Activated naive CD8-positive, alpha-beta T cell treated with anti-CD3 and anti-CD28 coated beads, Interleukin-2, amount 50 U/mL, for 24 hours (primary cell): ENCODE data around the gene AGTPBP1.

ENCODE experiments used
- ATAC-seq: fragments of 150-1000 bp; cut with Tn5 transposase; one replicate; pipeline ENCODE4 v1.10.0; 2021
- DNase-seq: peaks from one replicate; pipeline ENCODE4 v3.0.0; 2021
- H3K27ac Mint-ChIP-seq: one replicate; pipeline ENCODE4 v1.8.0; 2021; ENCODE audit warnings: mild to moderate bottlenecking, mixed read lengths
- H3K27me3 Mint-ChIP-seq: one replicate; pipeline ENCODE4 v1.8.0; 2021; ENCODE audit warnings: mixed read lengths
- H3K36me3 Mint-ChIP-seq: one replicate; pipeline ENCODE4 v1.8.0; 2021; ENCODE audit warnings: low read depth, mixed read lengths
- H3K4me1 Mint-ChIP-seq: one replicate; pipeline ENCODE4 v1.8.0; 2021; ENCODE audit warnings: mixed read lengths
- H3K4me3 Mint-ChIP-seq: one replicate; pipeline ENCODE4 v1.8.0; 2021; ENCODE audit warnings: mild to moderate bottlenecking, moderate library complexity, mixed read lengths
- H3K9me3 Mint-ChIP-seq: one replicate; pipeline ENCODE4 v1.8.0; 2021; ENCODE audit warnings: mixed read lengths

The AGTPBP1 gene

DNA sequence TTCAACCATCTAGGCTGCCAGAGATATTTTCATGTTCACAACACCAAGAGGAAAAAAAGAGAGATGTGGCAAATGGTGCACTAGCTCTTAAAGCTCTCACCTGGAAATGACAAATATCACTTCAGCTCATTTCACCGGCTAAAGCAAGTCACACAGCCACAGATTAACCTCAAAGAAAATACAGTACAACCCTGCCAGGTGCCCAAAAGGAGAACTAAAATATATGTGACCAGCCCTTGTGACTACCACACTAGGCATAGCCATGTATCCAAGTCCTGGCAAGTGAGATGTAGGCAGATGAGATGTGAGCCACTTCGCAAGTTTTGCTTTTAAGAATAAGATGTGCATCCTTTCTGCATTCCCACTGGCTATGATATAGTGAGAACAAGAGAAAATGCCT is 41.4 kb downstream of the AGTPBP1 start:
- H3K27me3 Mint-ChIP-seq: no peaks in the 10 kb centered on the region
- no peak for ATAC-seq
- no peak overlapping the region for H3K4me3 Mint-ChIP-seq
- no peaks in the 10 kb centered on the region for H3K9me3 Mint-ChIP-seq
- H3K4me1 Mint-ChIP-seq: peaks cover 30% of the 10 kb centered on the region
- no peak overlapping the region for H3K27ac Mint-ChIP-seq
- peaks cover 13% of the 10 kb centered on the region for H3K36me3 Mint-ChIP-seq
- DNase-seq: no peak

DNA sequence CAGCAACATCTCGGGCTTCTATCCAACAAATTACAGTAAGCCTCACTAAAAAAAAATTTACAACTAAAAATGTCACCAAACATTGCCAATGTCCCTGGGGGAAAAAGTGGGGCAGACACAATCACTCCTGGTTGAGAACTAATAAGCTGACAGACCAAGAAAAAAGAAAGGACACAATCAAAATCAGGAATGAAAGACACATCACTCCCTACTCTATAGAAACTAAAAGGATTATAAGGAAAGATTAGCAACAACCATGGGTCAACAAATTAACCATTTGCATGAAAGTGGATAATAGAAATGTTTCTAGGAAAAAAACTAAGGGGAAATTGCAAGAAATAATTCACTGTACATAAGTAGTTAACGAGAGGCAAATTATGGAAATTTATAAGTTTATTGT is 53.4 kb downstream of the AGTPBP1 start:
- no peak overlapping the region for H3K27ac Mint-ChIP-seq
- no peak for DNase-seq
- no peak for ATAC-seq

GRCh38 chr9:85685081-85685480 is 56.7 kb downstream of the AGTPBP1 start:
- Mint-ChIP-seq H3K27me3 (no peaks in the 10 kb centered on the region), H3K9me3 (no peaks in the 10 kb centered on the region), H3K4me3 (no peak overlapping the region), H3K27ac (no peak overlapping the region), H3K4me1 (no peaks in the 10 kb centered on the region), H3K36me3 (peaks cover 42% of the 10 kb centered on the region)
- no peak for ATAC-seq
- no peak for DNase-seq

More for the DNA sequence above, 53.4 kb downstream of the AGTPBP1 start:
- no peak overlapping the region for H3K4me3 Mint-ChIP-seq
- H3K27me3 Mint-ChIP-seq: no peaks in the 10 kb centered on the region
- H3K4me1 Mint-ChIP-seq: no peaks in the 10 kb centered on the region
- H3K9me3 Mint-ChIP-seq: no peaks in the 10 kb centered on the region
- H3K36me3 Mint-ChIP-seq: peaks cover 37% of the 10 kb centered on the region

- Mint-ChIP-seq H3K9me3 (no peaks in the 10 kb centered on the region), H3K4me3 (no peak overlapping the region), H3K27me3 (no peaks in the 10 kb centered on the region), H3K36me3 (peaks cover 24% of the 10 kb centered on the region), H3K27ac (no peak overlapping the region), H3K4me1 (no peaks in the 10 kb centered on the region)
- ATAC-seq (no peak), DNase-seq (no peak)
These were observed 65.0 kb downstream of the AGTPBP1 start for GRCh38 chr9:85676790-85677189.

DNA sequence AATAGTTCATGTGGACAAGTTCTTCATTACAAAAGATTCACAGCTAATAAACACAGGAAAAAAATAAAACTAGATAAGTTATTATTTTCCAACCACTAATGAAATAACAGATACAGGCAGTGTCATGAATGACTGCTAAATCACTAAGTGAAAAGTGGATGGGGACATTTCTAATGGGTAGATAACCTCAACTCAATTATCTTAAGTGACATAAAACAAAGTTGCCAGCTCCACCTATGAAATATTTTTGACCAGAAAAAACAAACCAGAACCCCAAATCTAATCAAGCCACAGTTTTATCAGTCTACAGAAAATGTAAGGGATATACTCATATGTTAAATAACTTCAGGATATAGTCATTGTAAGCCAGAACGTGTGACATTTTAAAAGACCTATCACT is 74.4 kb downstream of the AGTPBP1 start:
- no peaks in the 10 kb centered on the region for H3K27me3 Mint-ChIP-seq
- no peaks in the 10 kb centered on the region for H3K9me3 Mint-ChIP-seq
- no peak overlapping the region for H3K4me3 Mint-ChIP-seq
- no peak overlapping the region for H3K27ac Mint-ChIP-seq
- H3K36me3 Mint-ChIP-seq: peaks cover 31% of the 10 kb centered on the region
- no peaks in the 10 kb centered on the region for H3K4me1 Mint-ChIP-seq
- no peak for DNase-seq
- ATAC-seq: no peak

DNA sequence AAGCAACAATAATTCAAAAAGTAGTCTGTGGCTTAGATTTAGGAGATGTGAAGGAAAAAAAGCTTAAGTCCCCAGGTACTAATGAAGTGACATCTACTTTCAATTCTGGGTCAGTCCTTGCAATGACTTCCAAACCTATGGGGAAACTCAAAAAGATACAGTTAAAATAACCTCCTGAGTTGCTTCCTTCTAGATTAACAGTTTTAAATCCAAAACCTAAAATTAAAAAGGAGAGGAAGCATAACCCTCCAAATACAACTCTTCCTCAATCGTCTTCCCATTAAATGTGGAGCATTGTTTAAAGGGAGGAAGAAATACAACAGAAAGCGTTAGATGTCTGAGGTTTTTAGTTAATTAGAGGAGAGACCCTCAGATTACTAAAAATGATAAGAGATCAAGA is 75.7 kb downstream of the AGTPBP1 start:
- no peaks in the 10 kb centered on the region for H3K4me1 Mint-ChIP-seq
- ATAC-seq (no peak), DNase-seq (no peak)
- H3K27ac Mint-ChIP-seq: no peak overlapping the region
- no peaks in the 10 kb centered on the region for H3K9me3 Mint-ChIP-seq
- no peak overlapping the region for H3K4me3 Mint-ChIP-seq
- H3K27me3 Mint-ChIP-seq: no peaks in the 10 kb centered on the region
- peaks cover 26% of the 10 kb centered on the region for H3K36me3 Mint-ChIP-seq

DNA sequence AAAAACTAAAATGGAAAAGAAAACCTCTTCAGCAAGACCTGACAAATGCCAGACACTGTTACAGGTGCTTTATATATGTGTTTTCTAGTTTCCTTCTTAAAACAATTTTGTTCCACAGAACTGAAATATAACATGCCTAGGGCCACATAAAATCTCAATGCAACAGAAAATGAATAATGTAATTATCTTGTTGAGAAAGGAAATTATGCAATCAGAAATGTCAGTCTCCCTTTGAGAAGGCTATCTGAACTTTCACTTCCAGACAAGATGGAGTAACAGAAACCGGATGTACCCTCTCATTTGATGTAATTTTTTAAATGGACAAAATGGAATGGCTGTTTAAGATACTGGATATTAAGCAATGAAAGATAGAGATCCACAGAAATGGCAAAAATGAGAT is 79.2 kb downstream of the AGTPBP1 start:
- Mint-ChIP-seq H3K9me3 (no peaks in the 10 kb centered on the region), H3K4me3 (no peak overlapping the region), H3K27ac (no peak overlapping the region), H3K27me3 (no peaks in the 10 kb centered on the region), H3K36me3 (peaks cover 19% of the 10 kb centered on the region), H3K4me1 (no peaks in the 10 kb centered on the region)
- ATAC-seq (no peak), DNase-seq (no peak)

DNA sequence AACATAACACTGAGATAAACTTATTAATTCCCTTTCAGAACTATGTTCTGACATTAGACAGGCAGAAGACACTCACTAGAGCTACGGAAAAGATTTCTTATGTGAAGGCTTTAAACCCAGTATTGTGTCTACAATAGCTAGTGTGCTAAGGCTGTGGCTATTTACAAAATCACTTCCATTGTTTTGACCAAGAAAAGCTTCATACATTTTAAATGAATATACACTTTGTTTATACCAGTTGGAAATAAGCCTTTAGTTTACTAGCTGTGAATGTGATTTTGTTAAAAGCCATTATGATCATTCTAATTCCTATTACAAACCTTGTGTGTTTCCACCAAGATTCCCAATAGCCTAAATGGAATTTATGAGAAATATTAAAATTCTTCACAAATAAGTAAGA is 83.0 kb downstream of the AGTPBP1 start:
- no peaks in the 10 kb centered on the region for H3K27me3 Mint-ChIP-seq
- ATAC-seq (no peak), DNase-seq (no peak)
- H3K4me3 Mint-ChIP-seq: no peak overlapping the region
- H3K9me3 Mint-ChIP-seq: no peaks in the 10 kb centered on the region
- H3K4me1 Mint-ChIP-seq: no peaks in the 10 kb centered on the region
- no peak overlapping the region for H3K27ac Mint-ChIP-seq
- peaks cover 10% of the 10 kb centered on the region for H3K36me3 Mint-ChIP-seq

DNA sequence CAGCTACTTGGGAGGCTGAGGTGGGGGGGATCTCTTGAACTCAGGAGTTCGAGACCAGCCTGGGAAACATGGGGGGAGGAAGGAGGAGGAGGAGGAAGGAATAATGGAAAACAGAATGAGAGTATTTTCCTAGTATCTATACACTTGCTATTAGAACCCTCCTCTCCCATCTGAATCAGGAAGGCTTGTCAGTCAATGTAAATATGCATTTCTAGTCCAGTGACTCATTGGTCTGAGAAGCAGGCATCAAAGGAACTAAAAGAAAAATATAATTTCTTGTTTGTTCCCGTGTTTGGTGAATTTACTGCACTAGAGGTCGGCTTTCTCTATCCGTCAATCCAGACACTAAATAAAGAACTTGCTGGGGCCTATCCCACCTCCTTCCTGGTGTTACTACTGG is 88.6 kb downstream of the AGTPBP1 start:
- H3K4me1 Mint-ChIP-seq: no peaks in the 10 kb centered on the region
- no peaks in the 10 kb centered on the region for H3K27me3 Mint-ChIP-seq
- H3K9me3 Mint-ChIP-seq: no peaks in the 10 kb centered on the region
- no peak overlapping the region for H3K4me3 Mint-ChIP-seq
- ATAC-seq: no peak
- H3K36me3 Mint-ChIP-seq: peaks cover 20% of the 10 kb centered on the region
- no peak for DNase-seq
- H3K27ac Mint-ChIP-seq: no peak overlapping the region

DNA sequence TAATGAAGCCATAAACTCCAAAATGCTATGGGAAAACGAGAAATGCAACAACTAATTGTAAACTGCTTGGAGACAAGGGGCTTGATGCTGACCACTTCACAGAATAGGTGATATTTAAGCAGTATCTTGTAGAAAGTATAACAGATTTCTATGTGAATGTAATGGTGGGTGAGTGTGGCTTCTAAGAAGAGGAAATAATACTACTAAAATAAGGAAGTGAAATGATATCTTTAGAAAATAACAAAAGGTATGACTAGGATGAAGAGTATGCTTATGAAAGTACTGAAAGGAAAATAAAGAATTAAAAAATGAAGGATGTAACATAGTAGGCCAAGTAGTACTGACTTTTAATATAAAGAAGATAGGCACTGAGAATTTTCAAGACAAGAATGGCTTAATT is 94.2 kb downstream of the AGTPBP1 start:
- H3K9me3 Mint-ChIP-seq: no peaks in the 10 kb centered on the region
- no peak overlapping the region for H3K4me3 Mint-ChIP-seq
- H3K27me3 Mint-ChIP-seq: no peaks in the 10 kb centered on the region
- H3K36me3 Mint-ChIP-seq: peaks cover 16% of the 10 kb centered on the region
- DNase-seq (no peak), ATAC-seq (no peak)
- peaks cover 10% of the 10 kb centered on the region for H3K4me1 Mint-ChIP-seq
- H3K27ac Mint-ChIP-seq: no peak overlapping the region

DNA sequence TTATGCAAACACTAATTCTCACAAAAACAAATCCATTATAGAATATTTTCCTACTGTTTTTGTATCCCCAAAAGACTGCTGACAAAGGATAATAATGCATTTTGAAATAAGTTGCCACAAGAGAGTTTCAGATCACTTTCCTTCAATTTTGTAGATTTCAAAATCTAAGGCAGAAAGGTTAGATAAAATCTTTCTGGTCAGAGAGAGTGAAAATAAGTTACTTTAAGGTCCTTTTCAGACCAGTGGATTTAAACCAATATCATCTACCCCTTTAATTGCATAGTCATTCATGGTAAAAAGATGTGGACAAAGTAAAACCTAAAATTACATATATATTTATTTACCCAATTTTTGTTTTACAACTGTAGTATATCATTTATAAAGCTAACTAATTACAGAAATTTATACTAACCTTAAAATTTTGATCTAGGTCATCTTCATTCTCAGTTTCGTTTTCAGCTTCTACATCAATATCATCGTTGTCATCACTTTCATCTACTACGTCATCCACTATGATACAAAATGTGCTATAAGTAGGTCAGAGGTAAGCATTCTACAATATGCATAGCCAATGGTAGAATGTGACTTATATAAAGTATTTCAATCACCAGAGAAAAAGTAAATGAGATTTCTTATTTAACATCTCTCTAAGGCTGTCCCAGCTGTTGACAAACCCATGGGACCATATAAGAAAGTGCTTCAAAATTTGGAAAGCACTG is 95.7 kb downstream of the AGTPBP1 start:
- no peaks in the 10 kb centered on the region for H3K9me3 Mint-ChIP-seq
- no peak overlapping the region for H3K4me3 Mint-ChIP-seq
- no peak for ATAC-seq
- no peak overlapping the region for H3K27ac Mint-ChIP-seq
- DNase-seq: no peak
- peaks cover 22% of the 10 kb centered on the region for H3K36me3 Mint-ChIP-seq
- H3K4me1 Mint-ChIP-seq: peaks cover 10% of the 10 kb centered on the region
- no peaks in the 10 kb centered on the region for H3K27me3 Mint-ChIP-seq

DNA sequence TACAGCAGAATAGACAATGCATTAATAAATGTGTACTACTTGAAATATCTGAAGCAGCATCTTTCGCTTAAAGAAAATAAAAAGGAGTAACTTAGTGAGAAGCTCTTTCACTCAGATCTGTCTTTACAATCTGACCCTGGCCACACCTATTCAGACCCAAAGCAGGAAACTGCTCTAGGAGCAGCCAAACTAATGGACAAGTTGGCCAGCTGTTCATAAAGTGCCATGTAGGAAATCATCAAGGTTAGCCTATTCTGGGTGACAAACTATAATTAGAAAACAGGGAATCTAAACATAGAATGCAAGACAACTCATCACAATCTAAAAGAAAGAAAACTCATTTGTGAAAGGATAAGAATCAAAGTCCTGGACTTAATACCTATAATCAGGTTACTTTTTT is 101.3 kb downstream of the AGTPBP1 start:
- no peaks in the 10 kb centered on the region for H3K9me3 Mint-ChIP-seq
- no peak overlapping the region for H3K4me3 Mint-ChIP-seq
- H3K27me3 Mint-ChIP-seq: no peaks in the 10 kb centered on the region
- no peak overlapping the region for H3K27ac Mint-ChIP-seq
- H3K4me1 Mint-ChIP-seq: no peaks in the 10 kb centered on the region
- DNase-seq: no peak
- H3K36me3 Mint-ChIP-seq: peaks cover 16% of the 10 kb centered on the region
- ATAC-seq: no peak

DNA sequence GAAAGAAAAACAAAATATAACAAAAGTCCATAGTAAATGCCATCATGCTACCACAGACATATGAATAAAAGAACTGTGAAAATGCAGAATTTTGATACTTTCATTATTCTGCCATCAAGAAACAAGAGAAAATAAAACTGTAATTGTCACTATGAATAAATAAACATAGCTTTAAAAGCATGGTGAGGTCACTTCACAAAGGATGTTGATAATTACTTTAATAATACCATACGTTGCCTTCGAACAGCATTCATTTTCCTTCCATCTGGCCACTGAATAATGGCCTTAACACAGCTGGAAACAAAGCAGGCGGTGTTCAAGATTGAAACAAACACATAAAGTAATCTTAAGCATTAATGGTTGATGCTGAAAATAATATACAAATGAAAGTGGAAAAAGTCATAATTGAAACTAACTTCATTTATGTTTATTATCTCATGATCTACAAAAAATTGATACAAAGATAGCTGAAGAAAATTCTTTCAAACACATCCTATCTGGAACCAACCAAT is 102.0 kb downstream of the AGTPBP1 start:
- peaks cover 15% of the 10 kb centered on the region for H3K36me3 Mint-ChIP-seq
- ATAC-seq (no peak), DNase-seq (no peak)
- no peak overlapping the region for H3K27ac Mint-ChIP-seq
- no peaks in the 10 kb centered on the region for H3K27me3 Mint-ChIP-seq
- no peaks in the 10 kb centered on the region for H3K9me3 Mint-ChIP-seq
- H3K4me1 Mint-ChIP-seq: no peaks in the 10 kb centered on the region
- H3K4me3 Mint-ChIP-seq: no peak overlapping the region

GRCh38 chr9:85631809-85632208 is 109.9 kb downstream of the AGTPBP1 start:
- DNase-seq: no peak
- Mint-ChIP-seq H3K36me3 (peaks cover 29% of the 10 kb centered on the region), H3K4me3 (no peak overlapping the region), H3K4me1 (no peaks in the 10 kb centered on the region), H3K27me3 (no peaks in the 10 kb centered on the region), H3K9me3 (no peaks in the 10 kb centered on the region), H3K27ac (no peak overlapping the region)
- ATAC-seq: no peak

DNA sequence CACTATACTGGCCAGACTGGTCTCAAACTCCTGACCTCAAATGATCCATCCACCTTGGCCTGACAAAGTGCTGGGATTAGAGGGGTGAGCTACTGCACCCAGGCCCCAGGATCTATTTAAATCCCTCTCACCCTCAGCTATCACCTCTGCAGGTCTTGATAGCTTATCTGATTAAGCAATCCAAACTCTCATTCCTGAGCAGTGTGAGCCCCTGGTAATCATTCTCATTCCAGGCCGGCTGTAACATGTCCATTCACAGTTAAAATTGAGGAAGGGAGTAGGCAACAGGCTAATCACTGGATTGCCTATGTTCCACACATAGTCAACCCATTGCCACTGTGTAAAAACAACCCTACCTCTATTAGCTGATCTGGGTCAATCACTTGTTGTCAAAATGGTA is 111.1 kb downstream of the AGTPBP1 start:
- no peaks in the 10 kb centered on the region for H3K27me3 Mint-ChIP-seq
- no peaks in the 10 kb centered on the region for H3K4me1 Mint-ChIP-seq
- ATAC-seq: no peak
- DNase-seq: no peak
- no peak overlapping the region for H3K4me3 Mint-ChIP-seq
- no peaks in the 10 kb centered on the region for H3K9me3 Mint-ChIP-seq
- no peak overlapping the region for H3K27ac Mint-ChIP-seq
- peaks cover 25% of the 10 kb centered on the region for H3K36me3 Mint-ChIP-seq
